HL-60 (cell line): ENCODE data around the gene AP3D1.

Experiments used
- GABPA ChIP-seq: IDR thresholded peaks from 2 replicates; pipeline ENCODE4 v1.6.1; 2012; ENCODE audit warnings: low read depth
- POLR2AphosphoS5 ChIP-seq: IDR thresholded peaks from 2 replicates; pipeline ENCODE4 v1.6.1; 2012; ENCODE audit warnings: low read depth
- SPI1 ChIP-seq: IDR thresholded peaks from 2 replicates; pipeline ENCODE4 v1.6.1; 2012; ENCODE audit warnings: low read depth, mild to moderate bottlenecking, borderline replicate concordance
- TF ChIP-seq, protein P1 (sequence below): IDR thresholded peaks from one replicate; pipeline ENCODE4 v1.5.1; 2011; ENCODE audit warnings: low read length, control low read depth, inconsistent platforms; ENCODE audit not compliant: insufficient read depth
- TF ChIP-seq, protein P2 (sequence below): IDR thresholded peaks from 2 replicates; pipeline ENCODE4 v1.6.1; 2012; ENCODE audit warnings: low read depth; ENCODE audit not compliant: insufficient replicate concordance

DNA sequence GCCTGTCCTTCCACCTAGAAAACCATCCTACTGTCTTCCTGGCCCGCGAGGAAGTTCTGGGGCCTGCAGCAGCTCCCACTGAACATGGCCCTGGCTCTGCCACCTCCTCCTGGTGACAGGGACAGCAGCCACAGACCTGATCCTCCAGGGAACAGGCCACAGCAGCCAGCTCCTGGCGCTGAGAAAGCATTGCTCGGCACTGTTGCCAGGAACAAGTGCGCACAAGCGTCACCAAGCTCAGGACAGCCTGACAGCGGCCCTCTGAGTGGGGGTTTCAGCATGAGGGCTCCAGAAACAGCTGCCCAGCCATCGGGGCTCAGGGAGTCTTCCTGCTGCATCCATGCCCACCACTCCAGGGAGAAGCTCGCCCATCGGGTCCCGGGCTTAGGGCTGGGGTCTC is 21.9 kb downstream of the AP3D1 start:
- TF ChIP-seq POLR2AphosphoS5, result no peak
- TF ChIP-seq, protein P1, sequence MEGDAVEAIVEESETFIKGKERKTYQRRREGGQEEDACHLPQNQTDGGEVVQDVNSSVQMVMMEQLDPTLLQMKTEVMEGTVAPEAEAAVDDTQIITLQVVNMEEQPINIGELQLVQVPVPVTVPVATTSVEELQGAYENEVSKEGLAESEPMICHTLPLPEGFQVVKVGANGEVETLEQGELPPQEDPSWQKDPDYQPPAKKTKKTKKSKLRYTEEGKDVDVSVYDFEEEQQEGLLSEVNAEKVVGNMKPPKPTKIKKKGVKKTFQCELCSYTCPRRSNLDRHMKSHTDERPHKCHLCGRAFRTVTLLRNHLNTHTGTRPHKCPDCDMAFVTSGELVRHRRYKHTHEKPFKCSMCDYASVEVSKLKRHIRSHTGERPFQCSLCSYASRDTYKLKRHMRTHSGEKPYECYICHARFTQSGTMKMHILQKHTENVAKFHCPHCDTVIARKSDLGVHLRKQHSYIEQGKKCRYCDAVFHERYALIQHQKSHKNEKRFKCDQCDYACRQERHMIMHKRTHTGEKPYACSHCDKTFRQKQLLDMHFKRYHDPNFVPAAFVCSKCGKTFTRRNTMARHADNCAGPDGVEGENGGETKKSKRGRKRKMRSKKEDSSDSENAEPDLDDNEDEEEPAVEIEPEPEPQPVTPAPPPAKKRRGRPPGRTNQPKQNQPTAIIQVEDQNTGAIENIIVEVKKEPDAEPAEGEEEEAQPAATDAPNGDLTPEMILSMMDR, result no peak
- TF ChIP-seq GABPA, result no peak
- TF ChIP-seq, protein P2, sequence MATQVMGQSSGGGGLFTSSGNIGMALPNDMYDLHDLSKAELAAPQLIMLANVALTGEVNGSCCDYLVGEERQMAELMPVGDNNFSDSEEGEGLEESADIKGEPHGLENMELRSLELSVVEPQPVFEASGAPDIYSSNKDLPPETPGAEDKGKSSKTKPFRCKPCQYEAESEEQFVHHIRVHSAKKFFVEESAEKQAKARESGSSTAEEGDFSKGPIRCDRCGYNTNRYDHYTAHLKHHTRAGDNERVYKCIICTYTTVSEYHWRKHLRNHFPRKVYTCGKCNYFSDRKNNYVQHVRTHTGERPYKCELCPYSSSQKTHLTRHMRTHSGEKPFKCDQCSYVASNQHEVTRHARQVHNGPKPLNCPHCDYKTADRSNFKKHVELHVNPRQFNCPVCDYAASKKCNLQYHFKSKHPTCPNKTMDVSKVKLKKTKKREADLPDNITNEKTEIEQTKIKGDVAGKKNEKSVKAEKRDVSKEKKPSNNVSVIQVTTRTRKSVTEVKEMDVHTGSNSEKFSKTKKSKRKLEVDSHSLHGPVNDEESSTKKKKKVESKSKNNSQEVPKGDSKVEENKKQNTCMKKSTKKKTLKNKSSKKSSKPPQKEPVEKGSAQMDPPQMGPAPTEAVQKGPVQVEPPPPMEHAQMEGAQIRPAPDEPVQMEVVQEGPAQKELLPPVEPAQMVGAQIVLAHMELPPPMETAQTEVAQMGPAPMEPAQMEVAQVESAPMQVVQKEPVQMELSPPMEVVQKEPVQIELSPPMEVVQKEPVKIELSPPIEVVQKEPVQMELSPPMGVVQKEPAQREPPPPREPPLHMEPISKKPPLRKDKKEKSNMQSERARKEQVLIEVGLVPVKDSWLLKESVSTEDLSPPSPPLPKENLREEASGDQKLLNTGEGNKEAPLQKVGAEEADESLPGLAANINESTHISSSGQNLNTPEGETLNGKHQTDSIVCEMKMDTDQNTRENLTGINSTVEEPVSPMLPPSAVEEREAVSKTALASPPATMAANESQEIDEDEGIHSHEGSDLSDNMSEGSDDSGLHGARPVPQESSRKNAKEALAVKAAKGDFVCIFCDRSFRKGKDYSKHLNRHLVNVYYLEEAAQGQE, result no peak
- no peak for TF ChIP-seq SPI1
